Lower lobe of right lung (tissue), 2 donors: Measurements from ENCODE around the gene FRMD4A. TPM values are rescaled to one million over a fixed set of nuclear protein-coding genes. Genes with fewer than 3 reads are reported as not detected.
"Not testable (repeated sequence)": the region's sequence is repeated elsewhere in the genome, so short reads cannot be mapped to it uniquely, and the experiment has no call there.

Experiments used
- ATAC-seq, 2 donors: fragments of 200-7000 bp; cut with Tn5 transposase; one replicate each; pipeline ENCODE4 v1.9.1; 2020 to 2022; ENCODE audit warnings: mild to moderate bottlenecking in 2 of 2, moderate library complexity in 2 of 2
- DNase-seq: peaks from one replicate; pipeline ENCODE4 v3.0.0-alpha.2; 2020
- H3K27ac ChIP-seq: fragments of 200-600 bp; one replicate; pipeline ENCODE4 v1.8.0; 2022
- H3K27me3 ChIP-seq: fragments of 200-600 bp; one replicate; pipeline ENCODE4 v1.8.0; 2022; ENCODE audit warnings: low read depth
- H3K36me3 ChIP-seq: fragments of 200-600 bp; one replicate; pipeline ENCODE4 v1.8.0; 2022; ENCODE audit warnings: mild to moderate bottlenecking
- H3K4me1 ChIP-seq: fragments of 200-600 bp; one replicate; pipeline ENCODE4 v1.8.0; 2022
- H3K4me3 ChIP-seq: fragments of 200-600 bp; one replicate; pipeline ENCODE4 v1.8.0; 2022; ENCODE audit warnings: mild to moderate bottlenecking
- H3K9me3 ChIP-seq: fragments of 200-600 bp; one replicate; pipeline ENCODE4 v1.8.0; 2022
- intact Hi-C: fragments of 100-400 bp; cut with DNase I; formaldehyde crosslinking; loops from one replicate; pipeline ENCODE4 v1.11.0; 2022
- total RNA-seq: library from RNA; stranded (reverse); fragmentation: NEBNext Ultra II Directional; extraction: Animal tissue kit (Norgen Biotek cat#: 25700); gene quantifications from one replicate; pipeline ENCODE4 v1.2.1, GENCODE V29; 2021
- TF ChIP-seq, protein P1 (sequence below): fragments of 200-600 bp; IDR thresholded peaks from one replicate; pipeline ENCODE4 v1.8.0; 2022; ENCODE audit warnings: antibody characterized with exemption, mild to moderate bottlenecking
- donor health status: DM: no; HTN: yes; CAD: no; lungs with severe emphysema.

FRMD4A gene
- total RNA-seq, 1 donor from 2014 or later, result 64.8 TPM

DNA sequence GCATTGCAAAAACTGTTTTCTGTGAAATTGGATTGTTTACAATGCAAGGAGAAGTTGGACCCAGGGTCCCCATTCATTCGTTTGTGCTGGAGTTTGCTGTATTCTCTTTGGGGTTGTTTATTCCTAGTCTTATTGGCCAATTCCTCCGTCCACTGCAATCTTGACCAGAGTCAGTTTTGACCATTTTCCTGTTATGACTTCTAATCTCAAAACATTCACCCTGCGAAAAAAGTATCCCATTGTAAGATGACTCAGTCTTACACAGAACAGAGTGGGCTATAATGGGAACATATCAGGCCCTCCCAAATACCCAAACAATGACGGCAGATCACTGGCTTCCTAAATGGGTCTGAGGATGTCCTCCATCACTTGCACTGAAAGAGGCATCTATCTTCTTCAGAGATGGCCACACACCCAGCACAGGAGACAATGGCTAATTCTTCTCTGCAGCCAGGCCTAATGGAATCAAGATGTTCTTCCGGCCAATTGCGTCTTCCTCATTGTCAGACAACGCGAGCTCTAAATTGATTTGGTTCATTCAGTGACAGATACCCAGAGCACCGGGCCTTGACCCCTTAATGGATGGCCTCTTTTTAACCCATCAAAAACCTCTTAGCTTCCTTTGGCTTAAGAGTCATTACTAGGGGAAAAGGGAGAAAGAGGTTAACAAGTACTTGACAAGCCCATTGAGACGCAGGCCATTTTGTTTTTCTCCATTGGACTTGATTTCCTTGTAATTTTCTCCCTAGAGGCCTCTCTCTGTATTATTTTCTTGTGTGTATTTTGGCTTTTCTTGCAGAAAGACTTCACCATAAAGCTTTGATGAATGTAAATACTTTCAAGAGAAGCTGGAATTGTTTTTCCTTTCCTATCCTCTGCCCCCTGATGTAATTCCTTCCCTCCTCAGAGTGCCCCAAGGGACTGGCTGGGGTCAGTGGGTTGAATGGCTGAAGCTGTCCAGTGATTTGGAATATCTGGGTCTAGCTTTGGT, 614.3 kb downstream of the FRMD4A start:
- Histone ChIP-seq H3K9me3 (no peaks in the 10 kb centered on the region), H3K27ac (no peak overlapping the region), H3K4me1 (peaks cover 65% of the 10 kb centered on the region), H3K4me3 (no peak overlapping the region), H3K36me3 (no peaks in the 10 kb centered on the region), H3K27me3 (no peaks in the 10 kb centered on the region)
- TF ChIP-seq, protein P1, sequence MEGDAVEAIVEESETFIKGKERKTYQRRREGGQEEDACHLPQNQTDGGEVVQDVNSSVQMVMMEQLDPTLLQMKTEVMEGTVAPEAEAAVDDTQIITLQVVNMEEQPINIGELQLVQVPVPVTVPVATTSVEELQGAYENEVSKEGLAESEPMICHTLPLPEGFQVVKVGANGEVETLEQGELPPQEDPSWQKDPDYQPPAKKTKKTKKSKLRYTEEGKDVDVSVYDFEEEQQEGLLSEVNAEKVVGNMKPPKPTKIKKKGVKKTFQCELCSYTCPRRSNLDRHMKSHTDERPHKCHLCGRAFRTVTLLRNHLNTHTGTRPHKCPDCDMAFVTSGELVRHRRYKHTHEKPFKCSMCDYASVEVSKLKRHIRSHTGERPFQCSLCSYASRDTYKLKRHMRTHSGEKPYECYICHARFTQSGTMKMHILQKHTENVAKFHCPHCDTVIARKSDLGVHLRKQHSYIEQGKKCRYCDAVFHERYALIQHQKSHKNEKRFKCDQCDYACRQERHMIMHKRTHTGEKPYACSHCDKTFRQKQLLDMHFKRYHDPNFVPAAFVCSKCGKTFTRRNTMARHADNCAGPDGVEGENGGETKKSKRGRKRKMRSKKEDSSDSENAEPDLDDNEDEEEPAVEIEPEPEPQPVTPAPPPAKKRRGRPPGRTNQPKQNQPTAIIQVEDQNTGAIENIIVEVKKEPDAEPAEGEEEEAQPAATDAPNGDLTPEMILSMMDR, result no peak
- ATAC-seq (no peak), DNase-seq (no peak)
- intact Hi-C loops, result no loop called here

GRCh38 chr10:13715596-13715995, 615.1 kb downstream of the FRMD4A start:
- H3K4me3 ChIP-seq, H3K27me3 ChIP-seq, H3K9me3 ChIP-seq, H3K27ac ChIP-seq, H3K36me3 ChIP-seq, intact Hi-C loops, DNase-seq, ATAC-seq: not testable (repeated sequence)
- peaks cover 65% of the 10 kb centered on the region for H3K4me1 ChIP-seq

DNA sequence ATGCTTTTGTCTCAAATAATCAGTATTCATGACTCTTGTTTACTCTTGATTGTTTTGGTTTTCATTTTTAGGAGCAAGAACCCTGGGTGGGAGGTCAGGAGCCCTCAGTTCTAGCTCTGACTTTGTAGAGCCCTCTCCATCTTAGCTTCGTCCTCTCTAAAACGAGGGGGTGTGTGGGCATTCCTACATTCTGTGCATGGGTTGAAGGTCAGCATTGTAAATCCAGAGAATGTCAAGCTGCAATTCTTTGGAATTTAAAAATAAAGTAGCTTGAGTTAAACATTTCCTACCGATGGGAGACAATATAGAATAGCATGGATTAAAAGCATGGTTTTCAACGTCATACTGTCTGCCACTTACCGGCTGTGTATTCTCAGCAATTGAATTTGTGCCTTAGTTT, 615.6 kb downstream of the FRMD4A start:
- H3K27me3 ChIP-seq, result no peaks in the 10 kb centered on the region
- no peaks in the 10 kb centered on the region for H3K36me3 ChIP-seq
- H3K4me1 ChIP-seq, result peaks cover 62% of the 10 kb centered on the region

DNA sequence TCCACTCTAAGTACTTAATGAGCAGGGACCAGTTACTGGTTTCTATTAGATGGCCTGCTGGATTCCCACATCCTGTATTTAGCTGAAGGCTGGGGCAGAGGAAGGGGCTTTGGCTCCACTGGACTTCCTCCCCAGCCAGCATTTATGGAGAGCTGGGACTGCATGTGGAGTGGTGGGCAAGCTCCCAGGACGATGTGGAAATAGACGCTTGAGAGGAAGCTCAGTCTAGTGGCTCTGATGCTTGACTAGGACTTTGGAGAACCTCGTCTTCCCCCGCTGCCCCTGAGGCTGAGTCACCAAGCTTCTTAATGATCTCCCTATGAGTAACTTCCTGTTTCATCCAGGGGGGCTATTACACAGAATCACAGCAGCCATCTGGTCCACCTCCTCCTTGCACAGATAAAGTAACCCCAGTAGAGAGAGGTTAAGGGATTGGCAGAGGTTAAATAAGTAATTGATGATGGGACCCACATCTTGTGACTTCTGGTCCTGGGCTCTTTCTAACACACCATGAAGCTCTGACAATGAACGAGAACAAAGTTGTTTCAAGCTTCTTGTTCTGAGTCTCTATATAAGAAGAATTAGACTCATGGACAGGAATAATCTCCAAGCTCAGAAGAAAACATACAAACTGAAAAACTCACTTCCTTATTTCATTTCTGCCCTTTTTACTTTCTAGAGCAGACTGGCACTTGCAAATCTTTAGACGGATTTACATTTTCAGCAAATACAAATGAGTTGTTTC, 617.7 kb downstream of the FRMD4A start:
- H3K4me3 ChIP-seq, result no peak overlapping the region
- intact Hi-C loops, result no loop called here
- H3K9me3 ChIP-seq, result no peaks in the 10 kb centered on the region
- TF ChIP-seq, protein P1, result no peak
- no peaks in the 10 kb centered on the region for H3K36me3 ChIP-seq
- H3K4me1 ChIP-seq, result peaks cover 44% of the 10 kb centered on the region
- ATAC-seq, result peak; percentile 75 to 85
- no peaks in the 10 kb centered on the region for H3K27me3 ChIP-seq
- peak; percentile 83 for DNase-seq
- H3K27ac ChIP-seq, result peak overlapping the region; percentile 25

More for the DNA sequence above, 615.6 kb downstream of the FRMD4A start:
- TF ChIP-seq, protein P1, result no peak
- Histone ChIP-seq H3K27ac (no peak overlapping the region), H3K9me3 (no peaks in the 10 kb centered on the region), H3K4me3 (no peak overlapping the region)
- intact Hi-C loops, result no loop called here
- DNase-seq, result no peak
- no peak for ATAC-seq

GRCh38 chr10:13712476-13712836, 618.3 kb downstream of the FRMD4A start:
- Histone ChIP-seq H3K27ac (no peak overlapping the region), H3K27me3 (no peaks in the 10 kb centered on the region), H3K4me3 (no peak overlapping the region), H3K9me3 (no peaks in the 10 kb centered on the region), H3K36me3 (no peaks in the 10 kb centered on the region), H3K4me1 (peaks cover 45% of the 10 kb centered on the region)
- intact Hi-C loops, result no loop called here
- ATAC-seq, result no peak
- no peak for DNase-seq
- TF ChIP-seq, protein P1, result no peak
